HCT116 (cell line): ENCODE results near the gene NCAPG. TPM values are rescaled to one million over a fixed set of nuclear protein-coding genes. Genes with fewer than 3 reads are reported as not detected.

ENCODE experiments used
- ATAC-seq: fragments of 200-7000 bp; cut with Tn5 transposase; 2 replicates; pipeline ENCODE4 v1.9.1; 2020; ENCODE audit warnings: mild to moderate bottlenecking, moderate library complexity
- BruUV-seq: library from RNA; stranded (reverse); fragments of 400-500 nt; replicated peaks from 2 replicates; lab custom pipeline; 2021; lab: Mats Ljungman, UMichigan
- CTCF ChIA-PET: fragments of 300-600 bp; sonication (Branson Sonifier 250); formaldehyde crosslinking; loops from one replicate; lab custom pipeline; 2021; ENCODE audit warnings: antibody characterized with exemption; lab: Charles Lee
- POLR2A ChIA-PET: fragments of 300-600, 350-600 bp; sonication (Branson Sonifier 250); formaldehyde crosslinking; loops from one replicate; lab custom pipeline; 2021; ENCODE audit warnings: antibody characterized with exemption; lab: Charles Lee
- RAD21 ChIA-PET, 2 experiments: fragments of 300-600 bp; sonication (Branson Sonifier 250); formaldehyde crosslinking; loops; one replicate each; lab custom pipeline; 2023; ENCODE audit warnings: low total read pairs in 2 of 2; ENCODE audit not compliant: uncharacterized antibody in 2 of 2, unreplicated experiment in 2 of 2, low non-redundant PET in 1 of 2; lab: Charles Lee
- DNase-seq: peaks from one replicate; pipeline ENCODE4 v3.0.0-alpha.2; 2010; ENCODE audit warnings: low read depth, low spot score
- H2AFZ ChIP-seq: fragments of 200-600 bp; shearing (Covaris generic), sonication (generic); 2 replicates; pipeline ENCODE4 v1.6.1; 2017; ENCODE audit warnings: low read depth, mixed run types, mixed read lengths, antibody characterized with exemption, low read length; ENCODE audit not compliant: poor library complexity, severe bottlenecking
- H3K27ac ChIP-seq: 2 replicates; pipeline ENCODE4 v1.5.1; 2012; ENCODE audit warnings: low read depth, low read length
- H3K27me3 ChIP-seq: fragments of 200-600 bp; sonication (generic); 2 replicates; pipeline ENCODE4 v1.6.1; 2016; ENCODE audit warnings: mixed run types, low read length, mixed read lengths; ENCODE audit not compliant: insufficient read depth
- H3K36me3 ChIP-seq, 2 experiments: fragments of 200-500 bp in 1 of 2; fragments of 200-600 bp in 1 of 2; sonication (Bioruptor generic) in 1 of 2; sonication (generic) in 1 of 2; 2 replicates each; pipeline versions ENCODE4 v1.5.1 to v1.6.1; 2014 to 2016; ENCODE audit warnings: low read length in 2 of 2, inconsistent platforms in 1 of 2, mixed read lengths in 1 of 2, mixed run types in 1 of 2; ENCODE audit not compliant: insufficient read depth in 2 of 2, control insufficient read depth in 1 of 2
- H3K4me1 ChIP-seq, 2 experiments: fragments of 200-600 bp in 1 of 2; sonication (generic) in 1 of 2; 2 replicates each; pipeline versions ENCODE4 v1.5.1 to v1.6.1; 2012 to 2017; ENCODE audit warnings: low read length in 2 of 2, inconsistent platforms in 1 of 2, mild to moderate bottlenecking in 1 of 2, mixed read lengths in 1 of 2, mixed run types in 1 of 2, moderate library complexity in 1 of 2; ENCODE audit not compliant: insufficient read depth in 2 of 2, control insufficient read depth in 1 of 2
- H3K4me2 ChIP-seq: fragments of 200-600 bp; sonication (generic); 2 replicates; pipeline ENCODE4 v1.6.1; 2017; ENCODE audit warnings: mixed run types, low read length, mixed read lengths
- H3K4me3 ChIP-seq, 2 experiments: fragments of 200-600 bp in 1 of 2; sonication (generic) in 1 of 2; replicated peaks in 1 of 2; 2 replicates each; pipeline ENCODE4 v1.5.1; 2011 to 2016; ENCODE audit warnings: low read length in 2 of 2, control low read depth in 1 of 2, low read depth in 1 of 2, mild to moderate bottlenecking in 1 of 2, mixed read lengths in 1 of 2, mixed run types in 1 of 2
- H3K79me2 ChIP-seq: fragments of 200-600 bp; sonication (generic); 2 replicates; pipeline ENCODE4 v1.6.1; 2017; ENCODE audit warnings: mild to moderate bottlenecking, mixed run types, low read length, moderate library complexity, mixed read lengths; ENCODE audit not compliant: insufficient read depth
- H3K9ac ChIP-seq: fragments of 200-600 bp; sonication (generic); 2 replicates; pipeline ENCODE4 v1.6.1; 2016; ENCODE audit warnings: low read length, mixed read lengths
- H3K9me2 ChIP-seq: fragments of 200-600 bp; sonication (generic), shearing (Covaris generic); 2 replicates; pipeline ENCODE4 v1.6.1; 2017; ENCODE audit warnings: mixed run types, mild to moderate bottlenecking, moderate library complexity; ENCODE audit not compliant: insufficient read depth
- H3K9me3 ChIP-seq, 2 experiments: fragments of 200-500 bp in 1 of 2; fragments of 200-600 bp in 1 of 2; sonication (Bioruptor generic) in 1 of 2; sonication (generic) in 1 of 2; 2 replicates each; pipeline ENCODE4 v1.6.1; 2014 to 2017; ENCODE audit warnings: low read length in 2 of 2, mixed read lengths in 2 of 2, inconsistent platforms in 1 of 2, low read depth in 1 of 2, mild to moderate bottlenecking in 1 of 2, mixed run types in 1 of 2, moderate library complexity in 1 of 2; ENCODE audit not compliant: control insufficient read depth in 1 of 2, insufficient read depth in 1 of 2
- H4K20me1 ChIP-seq: fragments of 200-600 bp; sonication (generic), shearing (Covaris generic); 2 replicates; pipeline ENCODE4 v1.6.1; 2017; ENCODE audit warnings: mixed run types, mild to moderate bottlenecking, moderate library complexity; ENCODE audit not compliant: insufficient read depth
- ATF3 ChIP-seq: IDR thresholded peaks from 2 replicates; pipeline ENCODE4 v1.6.1; 2012
- EGR1 ChIP-seq: IDR thresholded peaks from 2 replicates; pipeline ENCODE4 v1.6.1; 2012; ENCODE audit warnings: low read depth
- EZH2 ChIP-seq: fragments of 200-600 bp; sonication (generic); IDR thresholded peaks from 2 replicates; pipeline ENCODE4 v1.6.1; 2017; ENCODE audit warnings: antibody characterized with exemption, mixed run types
- FOSL1 ChIP-seq: IDR thresholded peaks from 2 replicates; pipeline ENCODE4 v1.6.1; 2012; ENCODE audit warnings: low read depth
- POLR2A ChIP-seq: IDR thresholded peaks from 2 replicates; pipeline ENCODE4 v1.7.0; 2011; ENCODE audit warnings: borderline replicate concordance; ENCODE audit not compliant: insufficient read depth, insufficient read length; ENCODE audit errors: extremely low read depth
- SP1 ChIP-seq: IDR thresholded peaks from 2 replicates; pipeline ENCODE4 v1.6.1; 2012; ENCODE audit warnings: low read depth
- SRF ChIP-seq: IDR thresholded peaks from 2 replicates; pipeline ENCODE4 v1.6.1; 2012; ENCODE audit warnings: low read depth
- ZNF274 ChIP-seq: fragments of 200-500 bp; sonication (Bioruptor generic); IDR thresholded peaks from 2 replicates; pipeline ENCODE4 v1.6.1; 2014; ENCODE audit warnings: mild to moderate bottlenecking, low read depth, low read length, inconsistent platforms
- intact Hi-C: fragments of 100-400 bp; cut with micrococcal nuclease; formaldehyde crosslinking; loops from 2 replicates; pipeline ENCODE4 v1.10.0; 2022
- total RNA-seq: library from RNA; stranded (reverse); gene quantifications from one replicate; pipeline ENCODE4 v1.2.1, GENCODE V29; 2021; ENCODE audit not compliant: unreplicated experiment
- TF ChIP-seq, protein P1 (sequence below): IDR thresholded peaks from 2 replicates; pipeline ENCODE4 v1.6.1; 2012
- TF ChIP-seq, protein P2 (sequence below): IDR thresholded peaks from 2 replicates; pipeline ENCODE4 v1.6.1; 2011; ENCODE audit warnings: mild to moderate bottlenecking, low read length, moderate library complexity; ENCODE audit not compliant: insufficient replicate concordance; ENCODE audit errors: extremely low read depth

NCAPG gene
- total RNA-seq, 1 experiment from 2014 or later = 79.4 TPM

DNA sequence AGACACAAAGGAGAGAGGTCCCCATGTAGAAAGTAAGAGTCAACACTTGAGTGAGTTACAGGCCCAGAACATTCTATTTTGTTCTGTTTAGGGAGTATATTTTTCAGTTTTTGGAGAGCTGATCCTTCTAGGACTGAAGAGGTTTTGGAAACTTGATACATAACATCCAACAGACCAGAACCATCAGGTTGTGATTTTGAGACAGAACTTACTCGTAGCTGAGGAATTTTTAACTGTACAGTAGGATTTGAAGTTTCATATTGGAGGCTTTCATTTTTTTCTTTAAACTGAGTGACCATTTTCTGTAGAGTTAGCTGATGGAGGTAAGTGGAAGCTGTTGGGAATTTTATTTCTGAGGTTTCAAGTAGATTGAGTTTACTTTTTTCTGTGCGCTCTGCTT lies 73.3 kb downstream of the NCAPG start:
- DNase-seq = no peak
- intact Hi-C loops = no loop called here
- Histone ChIP-seq H3K4me3 (no peak overlapping the region), H3K9me2 (no peaks in the 10 kb centered on the region), H4K20me1 (no peaks in the 10 kb centered on the region), H3K9ac (no peak overlapping the region), H2AFZ (no peak overlapping the region), H3K4me2 (no peak overlapping the region), H3K27ac (no peak overlapping the region), H3K4me1 (no peaks in the 10 kb centered on the region), H3K36me3 (no peaks in the 10 kb centered on the region), H3K27me3 (no peaks in the 10 kb centered on the region), H3K79me2 (no peaks in the 10 kb centered on the region), H3K9me3 (no peaks in the 10 kb centered on the region)
- no peak for ATAC-seq
- RAD21 ChIA-PET = no interaction called here
- POLR2A ChIA-PET = interaction anchor here (0.7 kb wide), 1 partner anchor 13 kb away, joined by 3 read pairs; no protein-coding TSS in a partner anchor
- no TSS peak for BruUV-seq
- CTCF ChIA-PET = no interaction called here
- TF ChIP-seq SRF (no peak), SP1 (no peak), POLR2A (no peak), FOSL1 (no peak), ZNF274 (no peak), ATF3 (no peak), EZH2 (no peak), EGR1 (no peak)
- TF ChIP-seq, protein P1, sequence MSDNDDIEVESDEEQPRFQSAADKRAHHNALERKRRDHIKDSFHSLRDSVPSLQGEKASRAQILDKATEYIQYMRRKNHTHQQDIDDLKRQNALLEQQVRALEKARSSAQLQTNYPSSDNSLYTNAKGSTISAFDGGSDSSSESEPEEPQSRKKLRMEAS = no peak
- TF ChIP-seq, protein P2, sequence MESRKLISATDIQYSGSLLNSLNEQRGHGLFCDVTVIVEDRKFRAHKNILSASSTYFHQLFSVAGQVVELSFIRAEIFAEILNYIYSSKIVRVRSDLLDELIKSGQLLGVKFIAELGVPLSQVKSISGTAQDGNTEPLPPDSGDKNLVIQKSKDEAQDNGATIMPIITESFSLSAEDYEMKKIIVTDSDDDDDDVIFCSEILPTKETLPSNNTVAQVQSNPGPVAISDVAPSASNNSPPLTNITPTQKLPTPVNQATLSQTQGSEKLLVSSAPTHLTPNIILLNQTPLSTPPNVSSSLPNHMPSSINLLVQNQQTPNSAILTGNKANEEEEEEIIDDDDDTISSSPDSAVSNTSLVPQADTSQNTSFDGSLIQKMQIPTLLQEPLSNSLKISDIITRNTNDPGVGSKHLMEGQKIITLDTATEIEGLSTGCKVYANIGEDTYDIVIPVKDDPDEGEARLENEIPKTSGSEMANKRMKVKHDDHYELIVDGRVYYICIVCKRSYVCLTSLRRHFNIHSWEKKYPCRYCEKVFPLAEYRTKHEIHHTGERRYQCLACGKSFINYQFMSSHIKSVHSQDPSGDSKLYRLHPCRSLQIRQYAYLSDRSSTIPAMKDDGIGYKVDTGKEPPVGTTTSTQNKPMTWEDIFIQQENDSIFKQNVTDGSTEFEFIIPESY = no peak
